ENCODE results near the gene COL20A1. TPM values are rescaled to one million over a fixed set of nuclear protein-coding genes. Genes with fewer than 3 reads are reported as not detected.

COL20A1 gene
- total and polyA plus RNA-seq, 2 of the 13 experiments (the other 11 are each of a cell fraction or from before 2014, with no cell fraction given), result not detected

- TF ChIP-seq, protein P1, sequence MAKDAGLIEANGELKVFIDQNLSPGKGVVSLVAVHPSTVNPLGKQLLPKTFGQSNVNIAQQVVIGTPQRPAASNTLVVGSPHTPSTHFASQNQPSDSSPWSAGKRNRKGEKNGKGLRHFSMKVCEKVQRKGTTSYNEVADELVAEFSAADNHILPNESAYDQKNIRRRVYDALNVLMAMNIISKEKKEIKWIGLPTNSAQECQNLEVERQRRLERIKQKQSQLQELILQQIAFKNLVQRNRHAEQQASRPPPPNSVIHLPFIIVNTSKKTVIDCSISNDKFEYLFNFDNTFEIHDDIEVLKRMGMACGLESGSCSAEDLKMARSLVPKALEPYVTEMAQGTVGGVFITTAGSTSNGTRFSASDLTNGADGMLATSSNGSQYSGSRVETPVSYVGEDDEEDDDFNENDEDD (CRISPR knock-in tag; IDR thresholded peaks at IDR 0.05; ENCODE audit: borderline replicate concordance), result no peak
- TF ChIP-seq TCF12 (IDR thresholded peaks at IDR 0.05), result no peak
- no peak for TF ChIP-seq TCF12 (CRISPR knock-in tag; IDR thresholded peaks at IDR 0.05)
- TF ChIP-seq, protein P2, sequence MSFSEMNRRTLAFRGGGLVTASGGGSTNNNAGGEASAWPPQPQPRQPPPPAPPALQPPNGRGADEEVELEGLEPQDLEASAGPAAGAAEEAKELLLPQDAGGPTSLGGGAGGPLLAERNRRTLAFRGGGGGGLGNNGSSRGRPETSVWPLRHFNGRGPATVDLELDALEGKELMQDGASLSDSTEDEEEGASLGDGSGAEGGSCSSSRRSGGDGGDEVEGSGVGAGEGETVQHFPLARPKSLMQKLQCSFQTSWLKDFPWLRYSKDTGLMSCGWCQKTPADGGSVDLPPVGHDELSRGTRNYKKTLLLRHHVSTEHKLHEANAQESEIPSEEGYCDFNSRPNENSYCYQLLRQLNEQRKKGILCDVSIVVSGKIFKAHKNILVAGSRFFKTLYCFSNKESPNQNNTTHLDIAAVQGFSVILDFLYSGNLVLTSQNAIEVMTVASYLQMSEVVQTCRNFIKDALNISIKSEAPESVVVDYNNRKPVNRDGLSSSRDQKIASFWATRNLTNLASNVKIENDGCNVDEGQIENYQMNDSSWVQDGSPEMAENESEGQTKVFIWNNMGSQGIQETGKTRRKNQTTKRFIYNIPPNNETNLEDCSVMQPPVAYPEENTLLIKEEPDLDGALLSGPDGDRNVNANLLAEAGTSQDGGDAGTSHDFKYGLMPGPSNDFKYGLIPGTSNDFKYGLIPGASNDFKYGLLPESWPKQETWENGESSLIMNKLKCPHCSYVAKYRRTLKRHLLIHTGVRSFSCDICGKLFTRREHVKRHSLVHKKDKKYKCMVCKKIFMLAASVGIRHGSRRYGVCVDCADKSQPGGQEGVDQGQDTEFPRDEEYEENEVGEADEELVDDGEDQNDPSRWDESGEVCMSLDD (CRISPR knock-in tag; IDR thresholded peaks at IDR 0.05; ENCODE audit: borderline replicate concordance), result no peak
- no peak for TF ChIP-seq ZNF335 (CRISPR knock-in tag; IDR thresholded peaks at IDR 0.05)
- TF ChIP-seq, protein P3, sequence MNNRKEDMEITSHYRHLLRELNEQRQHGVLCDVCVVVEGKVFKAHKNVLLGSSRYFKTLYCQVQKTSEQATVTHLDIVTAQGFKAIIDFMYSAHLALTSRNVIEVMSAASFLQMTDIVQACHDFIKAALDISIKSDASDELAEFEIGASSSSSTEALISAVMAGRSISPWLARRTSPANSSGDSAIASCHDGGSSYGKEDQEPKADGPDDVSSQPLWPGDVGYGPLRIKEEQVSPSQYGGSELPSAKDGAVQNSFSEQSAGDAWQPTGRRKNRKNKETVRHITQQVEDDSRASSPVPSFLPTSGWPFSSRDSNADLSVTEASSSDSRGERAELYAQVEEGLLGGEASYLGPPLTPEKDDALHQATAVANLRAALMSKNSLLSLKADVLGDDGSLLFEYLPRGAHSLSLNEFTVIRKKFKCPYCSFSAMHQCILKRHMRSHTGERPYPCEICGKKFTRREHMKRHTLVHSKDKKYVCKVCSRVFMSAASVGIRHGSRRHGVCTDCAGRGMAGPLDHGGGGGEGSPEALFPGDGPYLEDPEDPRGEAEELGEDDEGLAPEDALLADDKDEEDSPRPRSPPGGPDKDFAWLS (CRISPR knock-in tag; IDR thresholded peaks at IDR 0.05; ENCODE audit: borderline replicate concordance), result no peak
- no peak for TF ChIP-seq SKI (IDR thresholded peaks at IDR 0.05; ENCODE audit: partially characterized antibody)
- TF ChIP-seq NFATC3 (CRISPR knock-in tag; IDR thresholded peaks at IDR 0.05), result no peak
- no peak for TF ChIP-seq SETDB1 (CRISPR knock-in tag; IDR thresholded peaks at IDR 0.05; ENCODE audit: borderline replicate concordance)
- TF ChIP-seq, protein P4, sequence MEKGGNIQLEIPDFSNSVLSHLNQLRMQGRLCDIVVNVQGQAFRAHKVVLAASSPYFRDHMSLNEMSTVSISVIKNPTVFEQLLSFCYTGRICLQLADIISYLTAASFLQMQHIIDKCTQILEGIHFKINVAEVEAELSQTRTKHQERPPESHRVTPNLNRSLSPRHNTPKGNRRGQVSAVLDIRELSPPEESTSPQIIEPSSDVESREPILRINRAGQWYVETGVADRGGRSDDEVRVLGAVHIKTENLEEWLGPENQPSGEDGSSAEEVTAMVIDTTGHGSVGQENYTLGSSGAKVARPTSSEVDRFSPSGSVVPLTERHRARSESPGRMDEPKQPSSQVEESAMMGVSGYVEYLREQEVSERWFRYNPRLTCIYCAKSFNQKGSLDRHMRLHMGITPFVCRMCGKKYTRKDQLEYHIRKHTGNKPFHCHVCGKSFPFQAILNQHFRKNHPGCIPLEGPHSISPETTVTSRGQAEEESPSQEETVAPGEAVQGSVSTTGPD (CRISPR knock-in tag; IDR thresholded peaks at IDR 0.05), result no peak
- TF ChIP-seq ZNF605 (CRISPR knock-in tag; IDR thresholded peaks at IDR 0.05), result no peak
- TF ChIP-seq NFRKB (IDR thresholded peaks at IDR 0.05), result no peak
- no peak for TF ChIP-seq HOXA5 (CRISPR knock-in tag; IDR thresholded peaks at IDR 0.05)
- no peak for TF ChIP-seq SP1 (IDR thresholded peaks at IDR 0.05)
- TF ChIP-seq SP1 (CRISPR knock-in tag; IDR thresholded peaks at IDR 0.05), result no peak
Measured at GRCh38 chr20:63359164-63359934, 66.4 kb downstream of the COL20A1 start (continued).
